PFSK-1 (cell line): Measurements from ENCODE around the gene BLACAT1.

Source experiments
- POLR2AphosphoS5 ChIP-seq: IDR thresholded peaks from 2 replicates; pipeline ENCODE4 v1.6.1; 2012; ENCODE audit warnings: low read depth, mild to moderate bottlenecking, control low read depth, low read length, moderate library complexity
- TAF1 ChIP-seq: IDR thresholded peaks from 2 replicates; pipeline ENCODE4 v1.6.1; 2012; ENCODE audit warnings: low read length, control low read depth, borderline replicate concordance; ENCODE audit not compliant: insufficient read depth

DNA sequence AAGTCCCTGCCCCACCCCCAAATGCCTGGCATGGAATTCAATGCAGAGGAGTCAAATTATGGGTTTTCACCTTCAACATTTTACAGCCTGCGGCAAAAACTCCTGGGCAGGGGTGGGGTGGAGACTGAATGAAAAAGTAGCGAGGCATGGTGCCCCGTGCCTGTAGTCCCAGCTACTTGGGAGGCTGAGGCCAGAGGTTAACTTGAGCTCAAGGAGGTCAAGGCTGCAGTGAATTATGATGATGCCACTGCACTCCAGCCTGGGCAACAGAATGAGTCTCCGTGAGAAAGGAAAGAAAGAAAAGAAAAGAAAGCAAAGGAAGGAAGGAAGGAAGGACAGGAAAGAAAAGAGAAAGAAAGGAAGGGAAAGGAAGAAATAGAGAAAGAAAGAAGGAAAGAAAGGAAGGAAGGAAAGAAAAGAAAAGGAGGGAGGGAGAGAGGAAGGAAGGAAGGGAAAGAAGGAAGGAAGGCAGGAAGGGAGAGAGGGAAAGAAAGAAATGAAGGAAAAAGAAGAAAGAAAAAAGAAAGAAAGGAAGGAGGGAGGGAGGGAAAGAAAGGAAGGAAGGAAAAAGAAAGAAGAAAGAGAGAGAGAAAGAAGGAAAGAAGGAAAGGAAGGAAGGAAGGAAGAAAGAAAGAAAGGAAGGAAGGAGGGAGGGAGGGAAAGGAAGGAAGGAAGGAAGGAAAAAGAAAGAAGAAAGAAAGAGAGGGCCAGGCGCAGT, 45.1 kb downstream of the BLACAT1 start:
- TF ChIP-seq TAF1, result no peak
- TF ChIP-seq POLR2AphosphoS5, result no peak
